ENCODE data around the gene SIGLEC9.

The SIGLEC9 gene

GRCh38 chr19:51122112-51122981 lies 2.4 kb upstream of the SIGLEC9 start:
- Histone ChIP-seq H3K9ac (ENCODE audit: insufficient read length) (no peak overlapping the region), H3K4me3 (no peak overlapping the region), H3K9me3 (ENCODE audit: low read depth, low read length) (no peaks in the 10 kb centered on the region), H3K36me3 (ENCODE audit: insufficient read depth, low read length) (no peaks in the 10 kb centered on the region), H3K27ac (no peak overlapping the region)
- no peak for DNase-seq (ENCODE audit: low read depth, low spot score)
- TF ChIP-seq POLR2AphosphoS5 (IDR thresholded peaks at IDR 0.05; ENCODE audit: borderline replicate concordance, low read depth, low read length) (no peak), EZH2 (IDR thresholded peaks at IDR 0.05) (no peak), FOXP2 (optimal IDR thresholded peaks at IDR 0.05; ENCODE audit: control extremely low read depth, extremely low read length, insufficient read depth) (no peak)

GRCh38 chr19:51123381-51123800 lies 1.3 kb upstream of the SIGLEC9 start:
- no peak overlapping the region for H3K27ac ChIP-seq
- DNase-seq (ENCODE audit: low read depth, low spot score) = no peak
- TF ChIP-seq POLR2AphosphoS5 (IDR thresholded peaks at IDR 0.05; ENCODE audit: borderline replicate concordance, low read depth, low read length) (no peak), EZH2 (IDR thresholded peaks at IDR 0.05) (no peak), FOXP2 (optimal IDR thresholded peaks at IDR 0.05; ENCODE audit: control extremely low read depth, extremely low read length, insufficient read depth) (no peak)
- no peak overlapping the region for H3K9ac ChIP-seq (ENCODE audit: insufficient read length)
- H3K9me3 ChIP-seq (ENCODE audit: low read depth, low read length) = no peaks in the 10 kb centered on the region
- H3K4me3 ChIP-seq = no peak overlapping the region
- no peaks in the 10 kb centered on the region for H3K36me3 ChIP-seq (ENCODE audit: insufficient read depth, low read length)

DNA sequence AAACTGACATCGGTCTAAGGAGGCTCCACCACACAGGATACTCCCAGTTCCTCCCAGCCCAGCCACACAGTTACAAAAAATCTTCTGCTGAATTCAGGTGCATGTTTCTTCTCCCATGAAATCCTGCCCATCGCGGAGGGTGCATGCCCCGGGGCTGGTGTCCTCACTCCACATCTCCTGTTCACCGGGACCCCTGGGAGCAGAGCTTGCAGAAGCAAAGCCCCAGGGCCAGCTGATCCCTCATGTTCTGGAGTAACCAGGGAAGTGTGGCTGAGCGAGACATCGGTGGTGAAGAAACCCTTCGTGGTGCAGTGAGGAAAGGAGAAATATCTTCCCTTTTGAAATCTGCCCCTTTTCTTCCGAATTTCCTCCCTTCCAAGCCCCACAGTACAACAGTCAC lies 904 bp upstream of the SIGLEC9 start:
- Histone ChIP-seq H3K9ac (ENCODE audit: insufficient read length) (no peak overlapping the region), H3K27ac (no peak overlapping the region), H3K36me3 (ENCODE audit: insufficient read depth, low read length) (no peaks in the 10 kb centered on the region), H3K4me3 (no peak overlapping the region), H3K9me3 (ENCODE audit: low read depth, low read length) (no peaks in the 10 kb centered on the region)
- TF ChIP-seq EZH2 (IDR thresholded peaks at IDR 0.05) = no peak
- no peak for TF ChIP-seq POLR2AphosphoS5 (IDR thresholded peaks at IDR 0.05; ENCODE audit: borderline replicate concordance, low read depth, low read length)
- TF ChIP-seq FOXP2 (optimal IDR thresholded peaks at IDR 0.05; ENCODE audit: control extremely low read depth, extremely low read length, insufficient read depth) = no peak
- no peak for DNase-seq (ENCODE audit: low read depth, low spot score)

GRCh38 chr19:51124216-51124615 lies 490 bp upstream of the SIGLEC9 start:
- no peak for DNase-seq (ENCODE audit: low read depth, low spot score)
- no peaks in the 10 kb centered on the region for H3K36me3 ChIP-seq (ENCODE audit: insufficient read depth, low read length)
- no peak overlapping the region for H3K27ac ChIP-seq
- no peak overlapping the region for H3K4me3 ChIP-seq
- no peak overlapping the region for H3K9ac ChIP-seq (ENCODE audit: insufficient read length)
- no peak for TF ChIP-seq FOXP2 (optimal IDR thresholded peaks at IDR 0.05; ENCODE audit: control extremely low read depth, extremely low read length, insufficient read depth)
- H3K9me3 ChIP-seq (ENCODE audit: low read depth, low read length) = no peaks in the 10 kb centered on the region

DNA sequence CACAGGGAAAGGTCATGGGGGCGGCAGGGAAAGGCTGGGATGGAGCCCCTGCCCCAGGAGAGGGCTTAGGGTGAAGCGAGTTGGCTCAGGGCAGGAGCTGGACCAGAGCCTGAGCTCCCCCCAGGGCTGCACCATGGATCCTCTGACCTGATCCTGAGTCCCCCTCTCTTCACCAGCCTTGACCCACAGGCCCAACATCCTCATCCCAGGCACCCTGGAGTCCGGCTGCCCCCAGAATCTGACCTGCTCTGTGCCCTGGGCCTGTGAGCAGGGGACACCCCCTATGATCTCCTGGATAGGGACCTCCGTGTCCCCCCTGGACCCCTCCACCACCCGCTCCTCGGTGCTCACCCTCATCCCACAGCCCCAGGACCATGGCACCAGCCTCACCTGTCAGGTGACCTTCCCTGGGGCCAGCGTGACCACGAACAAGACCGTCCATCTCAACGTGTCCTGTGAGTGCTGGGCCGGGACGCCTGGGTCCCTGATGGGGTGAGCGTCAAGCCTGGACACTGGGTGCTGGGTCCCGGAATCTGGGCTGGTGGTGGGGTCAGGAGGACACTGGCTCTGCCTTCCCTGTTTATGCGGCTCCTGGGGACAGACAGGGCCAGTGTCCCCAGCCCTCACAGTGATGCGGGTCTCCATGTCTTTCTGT lies 842 bp downstream of the SIGLEC9 start:
- no peaks in the 10 kb centered on the region for H3K36me3 ChIP-seq (ENCODE audit: insufficient read depth, low read length)
- H3K9ac ChIP-seq (ENCODE audit: insufficient read length) = no peak overlapping the region
- TF ChIP-seq POLR2AphosphoS5 (IDR thresholded peaks at IDR 0.05; ENCODE audit: borderline replicate concordance, low read depth, low read length) = no peak
- no peak for TF ChIP-seq EZH2 (IDR thresholded peaks at IDR 0.05)
- TF ChIP-seq FOXP2 (optimal IDR thresholded peaks at IDR 0.05; ENCODE audit: control extremely low read depth, extremely low read length, insufficient read depth) = no peak
- DNase-seq (ENCODE audit: low read depth, low spot score) = no peak
- H3K9me3 ChIP-seq (ENCODE audit: low read depth, low read length) = no peaks in the 10 kb centered on the region
- no peak overlapping the region for H3K4me3 ChIP-seq
- no peak overlapping the region for H3K27ac ChIP-seq

DNA sequence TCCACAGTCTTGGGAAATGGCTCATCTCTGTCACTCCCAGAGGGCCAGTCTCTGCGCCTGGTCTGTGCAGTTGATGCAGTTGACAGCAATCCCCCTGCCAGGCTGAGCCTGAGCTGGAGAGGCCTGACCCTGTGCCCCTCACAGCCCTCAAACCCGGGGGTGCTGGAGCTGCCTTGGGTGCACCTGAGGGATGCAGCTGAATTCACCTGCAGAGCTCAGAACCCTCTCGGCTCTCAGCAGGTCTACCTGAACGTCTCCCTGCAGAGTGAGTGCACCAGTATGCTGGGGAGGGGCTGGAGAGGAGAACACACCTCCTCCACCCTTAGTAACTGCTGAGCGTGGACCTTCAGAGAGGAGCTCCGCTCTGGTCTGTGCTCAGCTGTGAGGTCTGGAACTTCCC lies 2.3 kb downstream of the SIGLEC9 start:
- no peaks in the 10 kb centered on the region for H3K9me3 ChIP-seq (ENCODE audit: low read depth, low read length)
- TF ChIP-seq FOXP2 (optimal IDR thresholded peaks at IDR 0.05; ENCODE audit: control extremely low read depth, extremely low read length, insufficient read depth) (no peak), POLR2AphosphoS5 (IDR thresholded peaks at IDR 0.05; ENCODE audit: borderline replicate concordance, low read depth, low read length) (no peak), EZH2 (IDR thresholded peaks at IDR 0.05) (no peak)

GRCh38 chr19:51127755-51128154 lies 3.0 kb downstream of the SIGLEC9 start:
- H3K4me3 ChIP-seq = no peak overlapping the region
- H3K36me3 ChIP-seq (ENCODE audit: insufficient read depth, low read length) = no peaks in the 10 kb centered on the region
- no peak for DNase-seq (ENCODE audit: low read depth, low spot score)
- H3K9me3 ChIP-seq (ENCODE audit: low read depth, low read length) = no peaks in the 10 kb centered on the region
- H3K27ac ChIP-seq = no peak overlapping the region
- TF ChIP-seq POLR2AphosphoS5 (IDR thresholded peaks at IDR 0.05; ENCODE audit: borderline replicate concordance, low read depth, low read length) = no peak
- no peak for TF ChIP-seq EZH2 (IDR thresholded peaks at IDR 0.05)
- TF ChIP-seq FOXP2 (optimal IDR thresholded peaks at IDR 0.05; ENCODE audit: control extremely low read depth, extremely low read length, insufficient read depth) = no peak
- no peak overlapping the region for H3K9ac ChIP-seq (ENCODE audit: insufficient read length)

More for the DNA sequence above, 2.3 kb downstream of the SIGLEC9 start:
- Histone ChIP-seq H3K9ac (ENCODE audit: insufficient read length) (no peak overlapping the region), H3K27ac (no peak overlapping the region), H3K36me3 (ENCODE audit: insufficient read depth, low read length) (no peaks in the 10 kb centered on the region), H3K4me3 (no peak overlapping the region)
- no peak for DNase-seq (ENCODE audit: low read depth, low spot score)

- H3K27ac ChIP-seq = no peak overlapping the region
- no peak for DNase-seq (ENCODE audit: low read depth, low spot score)
- no peak overlapping the region for H3K9ac ChIP-seq (ENCODE audit: insufficient read length)
- no peaks in the 10 kb centered on the region for H3K36me3 ChIP-seq (ENCODE audit: insufficient read depth, low read length)
- H3K9me3 ChIP-seq (ENCODE audit: low read depth, low read length) = no peaks in the 10 kb centered on the region
- TF ChIP-seq EZH2 (IDR thresholded peaks at IDR 0.05) = no peak
- no peak overlapping the region for H3K4me3 ChIP-seq
Observed at GRCh38 chr19:51128227-51128626, 3.5 kb downstream of the SIGLEC9 start.

Measured in SK-N-MC (cell line).